CD14-positive monocyte (primary cell): ENCODE data around the gene NOS2. TPM values are rescaled to one million over a fixed set of nuclear protein-coding genes. Genes with fewer than 3 reads are reported as not detected.
"Not testable (repeated sequence)": the region's sequence is repeated elsewhere in the genome, so short reads cannot be mapped to it uniquely, and the experiment has no call there.

Experiments used
- DNase-seq, 3 donors: peaks; one replicate each; pipeline ENCODE4 v3.0.0-alpha.2; 2011 to 2022
- H2AFZ ChIP-seq: 2 replicates; pipeline ENCODE4 v1.6.0; 2012; ENCODE audit warnings: mild to moderate bottlenecking, low read depth, low read length, inconsistent platforms; ENCODE audit not compliant: insufficient read depth, poor library complexity, severe bottlenecking
- H3K27ac ChIP-seq, 2 donors: 1 replicate in 1 of 2; 2 replicates in 1 of 2; pipeline ENCODE4 v1.5.1; 2012 to 2013; ENCODE audit warnings: low read length in 2 of 2, control low read depth in 1 of 2, inconsistent platforms in 1 of 2, low read depth in 1 of 2, mild to moderate bottlenecking in 1 of 2
- H3K27me3 ChIP-seq, 2 donors: one replicate each; pipeline versions ENCODE4 v1.6.0 to v1.6.1; 2011 to 2013; ENCODE audit warnings: low read length in 2 of 2; ENCODE audit not compliant: control insufficient read depth in 2 of 2, insufficient read depth in 2 of 2
- H3K36me3 ChIP-seq, 2 donors: replicated peaks in 1 of 2; 1 replicate in 1 of 2; 2 replicates in 1 of 2; pipeline versions ENCODE4 v1.5.1 to v1.6.1; 2012 to 2013; ENCODE audit warnings: low read length in 2 of 2, control low read depth in 1 of 2, inconsistent platforms in 1 of 2, mild to moderate bottlenecking in 1 of 2; ENCODE audit not compliant: insufficient read depth in 2 of 2, control insufficient read depth in 1 of 2
- H3K4me1 ChIP-seq, 2 donors: 1 replicate in 1 of 2; 2 replicates in 1 of 2; pipeline versions ENCODE4 v1.5.1 to v1.6.1; 2012 to 2013; ENCODE audit warnings: low read length in 2 of 2, control low read depth in 1 of 2, inconsistent platforms in 1 of 2, mild to moderate bottlenecking in 1 of 2, moderate library complexity in 1 of 2; ENCODE audit not compliant: insufficient read depth in 2 of 2, control insufficient read depth in 1 of 2
- H3K4me2 ChIP-seq: replicated peaks from 2 replicates; pipeline ENCODE3; 2012; ENCODE audit warnings: low read length, moderate library complexity, mild to moderate bottlenecking; ENCODE audit not compliant: poor library complexity, severe bottlenecking; ENCODE audit errors: extremely low read depth
- H3K4me3 ChIP-seq, 3 experiments: fragments of 200-600 bp in 1 of 3; sonication (generic) in 1 of 3; replicated peaks in 1 of 3; 1 replicate in 2 of 3; 2 replicates in 1 of 3; pipeline ENCODE4 v1.5.1; 2011 to 2013; ENCODE audit warnings: low read length in 3 of 3, mild to moderate bottlenecking in 3 of 3, control low read depth in 2 of 3, low read depth in 2 of 3, inconsistent platforms in 1 of 3, moderate library complexity in 1 of 3
- H3K79me2 ChIP-seq: 2 replicates; pipeline ENCODE4 v1.6.0; 2012; ENCODE audit warnings: mild to moderate bottlenecking, control low read depth, inconsistent platforms, low read length, moderate library complexity; ENCODE audit not compliant: insufficient read depth
- H3K9ac ChIP-seq: 2 replicates; pipeline ENCODE4 v1.6.0; 2017; ENCODE audit warnings: low read length, mild to moderate bottlenecking; ENCODE audit not compliant: insufficient read depth, poor library complexity, severe bottlenecking
- H3K9me3 ChIP-seq, 2 donors: replicated peaks in 1 of 2; 1 replicate in 1 of 2; 2 replicates in 1 of 2; pipeline versions ENCODE4 v1.5.1 to v1.6.1; 2012 to 2013; ENCODE audit warnings: low read length in 2 of 2, control low read depth in 1 of 2; ENCODE audit not compliant: control insufficient read depth in 1 of 2, insufficient read depth in 1 of 2
- H4K20me1 ChIP-seq: 2 replicates; pipeline ENCODE4 v1.6.0; 2012; ENCODE audit warnings: mild to moderate bottlenecking, low read length, control low read depth, moderate library complexity; ENCODE audit not compliant: insufficient read depth
- H3K27ac Mint-ChIP-seq, 7 donors: one replicate each; pipeline ENCODE4 v1.8.0; 2020; ENCODE audit warnings: mild to moderate bottlenecking in 7 of 7, mixed read lengths in 7 of 7, moderate library complexity in 6 of 7, inconsistent platforms in 2 of 7
- H3K27me3 Mint-ChIP-seq, 3 donors: one replicate each; pipeline ENCODE4 v1.8.0; 2021 to 2022; ENCODE audit warnings: low read depth in 3 of 3, mild to moderate bottlenecking in 3 of 3, mixed read lengths in 3 of 3, moderate library complexity in 3 of 3, inconsistent platforms in 1 of 3
- H3K36me3 Mint-ChIP-seq, 2 donors: one replicate each; pipeline ENCODE4 v1.8.0; 2020; ENCODE audit warnings: mixed read lengths in 2 of 2, inconsistent platforms in 1 of 2, mild to moderate bottlenecking in 1 of 2
- H3K4me1 Mint-ChIP-seq: one replicate; pipeline ENCODE4 v1.8.0; 2020; ENCODE audit warnings: mild to moderate bottlenecking, mixed read lengths
- H3K4me3 Mint-ChIP-seq, 2 donors: one replicate each; pipeline ENCODE4 v1.8.0; 2020; ENCODE audit warnings: mild to moderate bottlenecking in 2 of 2, mixed read lengths in 2 of 2, moderate library complexity in 1 of 2
- H3K9me3 Mint-ChIP-seq, 7 donors: one replicate each; pipeline ENCODE4 v1.8.0; 2020 to 2022; ENCODE audit warnings: mixed read lengths in 7 of 7, mild to moderate bottlenecking in 6 of 7, moderate library complexity in 6 of 7, inconsistent platforms in 2 of 7
- WGBS: methylation state at CpG from one replicate; pipeline ENCODE4 v1.1.5; 2013; ENCODE audit warnings: missing lambda C conversion rate; ENCODE audit not compliant: insufficient coverage; 5-methylcytosine and 5-hydroxymethylcytosine counted together
- intact Hi-C, 2 donors: fragments of 100-400 bp; cut with micrococcal nuclease; formaldehyde crosslinking; loops; one replicate each; pipeline versions ENCODE4 v1.15.0 to v1.15.1; 2023
- polyA plus RNA-seq, 3 donors: library from polyadenylated mRNA; depleted of rRNA in 1 of 3; unstranded in 2 of 3; stranded (reverse) in 1 of 3; fragments of 300-500 nt in 2 of 3; fragments of >200 nt in 1 of 3; fragmentation: Illumina TruSeq in 2 of 3; gene quantifications; 1 replicate in 2 of 3; 2 replicates in 1 of 3; pipeline ENCODE4 v1.2.3, GENCODE V29; 2012 to 2021
- TF ChIP-seq, protein P1 (sequence below): fragments of 200-600 bp; IDR thresholded peaks from one replicate; pipeline ENCODE4 v1.8.0; 2022; ENCODE audit warnings: antibody characterized with exemption, mild to moderate bottlenecking

The NOS2 gene
- polyA plus RNA-seq, 3 donors = not detected

DNA sequence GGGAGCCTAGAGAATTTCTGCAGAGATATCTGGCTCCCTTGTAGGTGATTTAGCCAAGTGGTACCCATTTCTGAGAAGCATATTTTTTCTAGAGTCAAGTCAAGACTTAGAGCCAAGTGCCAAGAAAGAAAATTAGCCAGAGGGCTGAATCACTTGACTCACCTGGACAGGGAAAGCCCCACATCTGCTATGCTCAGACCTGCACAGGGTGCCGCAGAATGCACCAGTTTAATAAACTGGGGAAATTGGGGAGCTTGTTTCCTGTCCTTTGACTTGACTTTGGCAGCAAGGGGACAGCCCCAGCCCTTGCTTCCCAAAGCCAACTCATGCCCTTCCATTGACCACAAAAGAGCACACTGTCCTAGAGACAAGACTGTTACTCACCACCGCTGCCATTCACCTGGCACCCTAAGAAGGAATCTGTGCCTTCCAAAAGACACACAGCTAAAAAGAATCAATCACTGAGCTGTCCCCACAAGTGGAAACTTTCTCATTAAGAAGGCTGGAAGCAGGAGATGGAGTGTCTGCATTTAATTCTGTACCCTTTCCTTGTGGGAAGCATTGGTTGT is 28.9 kb upstream of the NOS2 start:
- intact Hi-C loops, H2AFZ ChIP-seq, H3K4me2 ChIP-seq, H3K9me3 ChIP-seq, H3K27ac ChIP-seq, H3K79me2 ChIP-seq, H3K4me3 Mint-ChIP-seq, H4K20me1 ChIP-seq, H3K9ac ChIP-seq, H3K36me3 Mint-ChIP-seq, H3K4me1 Mint-ChIP-seq, DNase-seq, H3K36me3 ChIP-seq, H3K4me1 ChIP-seq, H3K9me3 Mint-ChIP-seq, H3K27ac Mint-ChIP-seq, H3K27me3 Mint-ChIP-seq, H3K4me3 ChIP-seq, H3K27me3 ChIP-seq: not testable (repeated sequence)
- no CpG with 5 or more reads among the region's 2 CpGs for WGBS

DNA sequence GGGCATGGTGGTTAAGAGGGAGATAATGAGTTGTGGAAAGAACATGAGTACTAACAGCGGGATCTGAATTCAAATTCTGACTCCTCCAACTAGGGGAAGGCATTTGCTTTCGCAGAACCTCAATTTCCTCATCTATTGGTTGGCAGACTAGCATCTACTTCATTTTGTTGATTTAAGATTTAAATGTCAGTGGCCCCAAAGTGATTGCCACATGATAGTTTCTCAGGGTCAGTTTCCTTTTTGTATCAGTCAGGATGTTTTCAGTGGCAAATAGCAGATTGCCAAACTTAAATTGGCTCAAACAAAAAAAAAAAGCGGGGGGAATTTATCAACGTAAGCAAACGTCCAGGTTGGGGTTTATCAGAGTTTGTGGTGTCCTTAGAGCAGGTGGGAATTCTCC is 25.1 kb upstream of the NOS2 start:
- Histone ChIP-seq H2AFZ (no peak overlapping the region), H3K4me1 (peaks cover 0 to 6% of the 10 kb centered on the region in 2 donors), H4K20me1 (no peaks in the 10 kb centered on the region), H3K4me2 (no peak overlapping the region), H3K9me3 (peaks cover 13 to 28% of the 10 kb centered on the region in 2 donors), H3K27ac (no peak overlapping the region), H3K9ac (no peak overlapping the region), H3K79me2 (no peaks in the 10 kb centered on the region), H3K27me3 (no peaks in the 10 kb centered on the region), H3K4me3 (no peak overlapping the region), H3K36me3 (no peaks in the 10 kb centered on the region)
- intact Hi-C loops = no loop called here
- TF ChIP-seq, protein P1, sequence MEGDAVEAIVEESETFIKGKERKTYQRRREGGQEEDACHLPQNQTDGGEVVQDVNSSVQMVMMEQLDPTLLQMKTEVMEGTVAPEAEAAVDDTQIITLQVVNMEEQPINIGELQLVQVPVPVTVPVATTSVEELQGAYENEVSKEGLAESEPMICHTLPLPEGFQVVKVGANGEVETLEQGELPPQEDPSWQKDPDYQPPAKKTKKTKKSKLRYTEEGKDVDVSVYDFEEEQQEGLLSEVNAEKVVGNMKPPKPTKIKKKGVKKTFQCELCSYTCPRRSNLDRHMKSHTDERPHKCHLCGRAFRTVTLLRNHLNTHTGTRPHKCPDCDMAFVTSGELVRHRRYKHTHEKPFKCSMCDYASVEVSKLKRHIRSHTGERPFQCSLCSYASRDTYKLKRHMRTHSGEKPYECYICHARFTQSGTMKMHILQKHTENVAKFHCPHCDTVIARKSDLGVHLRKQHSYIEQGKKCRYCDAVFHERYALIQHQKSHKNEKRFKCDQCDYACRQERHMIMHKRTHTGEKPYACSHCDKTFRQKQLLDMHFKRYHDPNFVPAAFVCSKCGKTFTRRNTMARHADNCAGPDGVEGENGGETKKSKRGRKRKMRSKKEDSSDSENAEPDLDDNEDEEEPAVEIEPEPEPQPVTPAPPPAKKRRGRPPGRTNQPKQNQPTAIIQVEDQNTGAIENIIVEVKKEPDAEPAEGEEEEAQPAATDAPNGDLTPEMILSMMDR = no peak
- no peak for DNase-seq
- peaks cover 11 to 25% (median 24%) of the 10 kb centered on the region in 7 donors for H3K9me3 Mint-ChIP-seq
- H3K27ac Mint-ChIP-seq = no peak overlapping the region
- H3K36me3 Mint-ChIP-seq = no peaks in the 10 kb centered on the region
- H3K27me3 Mint-ChIP-seq = peaks cover 0 to 4% (median 1%) of the 10 kb centered on the region in 3 donors
- H3K4me1 Mint-ChIP-seq = peaks cover 8% of the 10 kb centered on the region
- no peak overlapping the region for H3K4me3 Mint-ChIP-seq
- WGBS = no CpG with 5 or more reads among the region's 5 CpGs
